HG03439 (cell line): Measurements from ENCODE around the gene NTNG2.

Experiments used
- ATAC-seq: cut with Tn5 transposase; IDR thresholded peaks from one replicate; pipeline ENCODE4 v1.9.1; 2021; ENCODE audit warnings: mild to moderate bottlenecking, moderate library complexity; ENCODE audit not compliant: unreplicated experiment

Gene NTNG2

GRCh38 chr9:132168851-132169250, 7.0 kb downstream of the NTNG2 start:
- ATAC-seq = no peak

- no peak for ATAC-seq
Measured at GRCh38 chr9:132169672-132170392, 8.0 kb downstream of the NTNG2 start.

GRCh38 chr9:132171702-132172101, 9.8 kb downstream of the NTNG2 start:
- no peak for ATAC-seq

- ATAC-seq = no peak
Measured at GRCh38 chr9:132172185-132172584, 10.3 kb downstream of the NTNG2 start.

GRCh38 chr9:132175431-132175830, 13.6 kb downstream of the NTNG2 start:
- ATAC-seq = no peak

- ATAC-seq = no peak
Measured at GRCh38 chr9:132176338-132176737, 14.5 kb downstream of the NTNG2 start.

GRCh38 chr9:132181796-132182313, 20.0 kb downstream of the NTNG2 start:
- no peak for ATAC-seq

- no peak for ATAC-seq
Measured at GRCh38 chr9:132182314-132183091, 20.6 kb downstream of the NTNG2 start.

- no peak for ATAC-seq
Measured at GRCh38 chr9:132183134-132183533, 21.3 kb downstream of the NTNG2 start.

GRCh38 chr9:132183715-132184114, 21.9 kb downstream of the NTNG2 start:
- no peak for ATAC-seq

- no peak for ATAC-seq
Measured at GRCh38 chr9:132184124-132184523, 22.3 kb downstream of the NTNG2 start.

GRCh38 chr9:132185073-132186009, 23.5 kb downstream of the NTNG2 start:
- no peak for ATAC-seq

GRCh38 chr9:132187121-132187620, 25.3 kb downstream of the NTNG2 start:
- ATAC-seq = no peak

GRCh38 chr9:132190966-132191365, 29.1 kb downstream of the NTNG2 start:
- no peak for ATAC-seq

- ATAC-seq = no peak
Measured at GRCh38 chr9:132192728-132193127, 30.9 kb downstream of the NTNG2 start.

GRCh38 chr9:132193227-132194124, 31.6 kb downstream of the NTNG2 start:
- ATAC-seq = no peak

- no peak for ATAC-seq
Measured at GRCh38 chr9:132194508-132194907, 32.6 kb downstream of the NTNG2 start.

GRCh38 chr9:132197315-132197714, 35.5 kb downstream of the NTNG2 start:
- no peak for ATAC-seq

- no peak for ATAC-seq
Measured at GRCh38 chr9:132197856-132198550, 36.1 kb downstream of the NTNG2 start.
